Liver (tissue), 9 donors: Measurements from ENCODE around the gene ZNF48. TPM values are rescaled to one million over a fixed set of nuclear protein-coding genes. Genes with fewer than 3 reads are reported as not detected.

ENCODE experiments used
- DNase-seq: peaks from one replicate; pipeline ENCODE4 v3.0.0-alpha.2; 2017; ENCODE audit warnings: low spot score
- H3K27ac ChIP-seq, 2 donors: one replicate each; pipeline ENCODE4 v1.7.0; 2013; ENCODE audit warnings: inconsistent platforms in 2 of 2, low read length in 2 of 2, control low read depth in 1 of 2, low read depth in 1 of 2, mild to moderate bottlenecking in 1 of 2
- H3K27me3 ChIP-seq, 4 donors: one replicate each; pipeline versions ENCODE4 v1.6.1 to v1.7.0; 2013; ENCODE audit warnings: low read length in 3 of 4, inconsistent platforms in 1 of 4, mild to moderate bottlenecking in 1 of 4, moderate library complexity in 1 of 4; ENCODE audit not compliant: control insufficient read depth in 4 of 4, insufficient read depth in 4 of 4
- H3K36me3 ChIP-seq, 4 donors: one replicate each; pipeline versions ENCODE4 v1.6.1 to v1.7.0; 2013; ENCODE audit warnings: low read length in 3 of 4, mild to moderate bottlenecking in 3 of 4, low read depth in 1 of 4, moderate library complexity in 1 of 4; ENCODE audit not compliant: control insufficient read depth in 4 of 4, insufficient read depth in 3 of 4
- H3K4me1 ChIP-seq, 4 donors: one replicate each; pipeline versions ENCODE4 v1.6.1 to v1.7.0; 2013; ENCODE audit warnings: low read length in 3 of 4, mild to moderate bottlenecking in 3 of 4, moderate library complexity in 1 of 4; ENCODE audit not compliant: control insufficient read depth in 4 of 4, insufficient read depth in 4 of 4
- H3K4me3 ChIP-seq, 3 donors: one replicate each; pipeline versions ENCODE4 v1.6.1 to v1.7.0; 2013; ENCODE audit warnings: low read length in 3 of 3, control low read depth in 1 of 3, low read depth in 1 of 3, mild to moderate bottlenecking in 1 of 3
- H3K9ac ChIP-seq, 2 donors: one replicate each; pipeline ENCODE4 v1.7.0; 2013; ENCODE audit warnings: low read length in 2 of 2, mild to moderate bottlenecking in 2 of 2, moderate library complexity in 2 of 2, control low read depth in 1 of 2, low read depth in 1 of 2
- H3K9me3 ChIP-seq, 4 donors: one replicate each; pipeline versions ENCODE4 v1.6.1 to v1.7.0; 2013; ENCODE audit warnings: low read length in 3 of 4; ENCODE audit not compliant: control insufficient read depth in 4 of 4
- EGR1 ChIP-seq, 2 donors: IDR thresholded peaks; 2 replicates each; pipeline ENCODE4 v1.6.1; 2016 to 2018; ENCODE audit warnings: antibody characterized with exemption in 2 of 2, low read depth in 2 of 2
- FOXA1 ChIP-seq: IDR thresholded peaks from 2 replicates; pipeline ENCODE4 v1.6.1; 2016; ENCODE audit warnings: antibody characterized with exemption
- FOXA2 ChIP-seq: IDR thresholded peaks from 2 replicates; pipeline ENCODE4 v1.6.1; 2016; ENCODE audit warnings: antibody characterized with exemption
- GABPA ChIP-seq, 2 donors: IDR thresholded peaks in 1 of 2; conservative IDR thresholded peaks in 1 of 2; 2 replicates each; pipeline ENCODE4 v1.6.1; 2016; ENCODE audit warnings: antibody characterized with exemption in 2 of 2, mild to moderate bottlenecking in 1 of 2, moderate library complexity in 1 of 2
- HNF4A ChIP-seq, 2 donors: conservative IDR thresholded peaks; 2 replicates each; pipeline ENCODE4 v1.6.1; 2016; ENCODE audit warnings: antibody characterized with exemption in 2 of 2, mild to moderate bottlenecking in 2 of 2
- HNF4G ChIP-seq: IDR thresholded peaks from 2 replicates; pipeline ENCODE4 v1.6.1; 2016; ENCODE audit warnings: antibody characterized with exemption
- JUND ChIP-seq, 2 donors: IDR thresholded peaks; 2 replicates each; pipeline ENCODE4 v1.6.1; 2016; ENCODE audit warnings: antibody characterized with exemption in 2 of 2
- NR2F2 ChIP-seq: IDR thresholded peaks from 2 replicates; pipeline ENCODE4 v1.6.1; 2016; ENCODE audit warnings: antibody characterized with exemption
- RAD21 ChIP-seq, 2 donors: IDR thresholded peaks; 2 replicates each; pipeline ENCODE4 v1.6.1; 2016; ENCODE audit warnings: antibody characterized with exemption in 2 of 2, mild to moderate bottlenecking in 2 of 2
- RXRA ChIP-seq, 2 donors: IDR thresholded peaks; 2 replicates each; pipeline ENCODE4 v1.6.1; 2017 to 2018; ENCODE audit warnings: antibody characterized with exemption in 2 of 2, mild to moderate bottlenecking in 1 of 2
- SP1 ChIP-seq: IDR thresholded peaks from 2 replicates; pipeline ENCODE4 v1.6.1; 2018; ENCODE audit warnings: antibody characterized with exemption, mild to moderate bottlenecking
- TAF1 ChIP-seq: conservative IDR thresholded peaks from 2 replicates; pipeline ENCODE4 v1.6.1; 2016; ENCODE audit warnings: antibody characterized with exemption, mild to moderate bottlenecking
- YY1 ChIP-seq: IDR thresholded peaks from 2 replicates; pipeline ENCODE4 v1.6.1; 2016; ENCODE audit warnings: antibody characterized with exemption, mild to moderate bottlenecking
- WGBS: extraction: QIAGEN DNeasy Blood & Tissue Kit; methylation state at CpG from one replicate; pipeline ENCODE4 v1.1.7; 2013; 5-methylcytosine and 5-hydroxymethylcytosine counted together
- polyA plus RNA-seq, 2 donors: library from polyadenylated mRNA; stranded (reverse) in 1 of 2; unstranded in 1 of 2; fragments of 200-250 nt in 1 of 2; fragments of >200 nt in 1 of 2; fragmentation: Nextera tagmentation in 1 of 2; extraction: Ambion mirVana in 1 of 2; gene quantifications; one replicate each; pipeline versions ENCODE4 v1.2.1 to v1.2.3, GENCODE V29; 2013 to 2015
- total RNA-seq, 2 donors: library from RNA; depleted of rRNA; stranded (reverse); fragments of >200 nt; gene quantifications; one replicate each; pipeline ENCODE4 v1.2.3, GENCODE V29; 2014
- TF ChIP-seq, protein P1 (sequence below): IDR thresholded peaks from 2 replicates; pipeline ENCODE4 v1.6.1; 2016; ENCODE audit warnings: antibody characterized with exemption
- TF ChIP-seq, protein P2 (sequence below): IDR thresholded peaks from 2 replicates; pipeline ENCODE4 v1.6.1; 2016; ENCODE audit warnings: antibody characterized with exemption
- TF ChIP-seq, protein P3 (sequence below): IDR thresholded peaks from 2 replicates; pipeline ENCODE4 v1.6.1; 2016; ENCODE audit warnings: antibody characterized with exemption
- TF ChIP-seq, protein P4 (sequence below): fragments of 150-350 bp; IDR thresholded peaks from 2 replicates; pipeline ENCODE4 v1.5.1; 2017; ENCODE audit warnings: improper control_type of control experiment, low read depth, low read length; ENCODE audit not compliant: missing input control
- TF ChIP-seq, protein P5 (sequence below): IDR thresholded peaks from 2 replicates; pipeline ENCODE4 v1.6.1; 2016; ENCODE audit warnings: antibody characterized with exemption, mild to moderate bottlenecking
- donor health status: healthy.
- donor health status: healthy.
- donor health status: healthy.
- donor health status: healthy.
- donor health status: healthy.

Gene ZNF48
- total and polyA plus RNA-seq, 4 donors = 2.3 to 4.7 (median 3.1) TPM

DNA sequence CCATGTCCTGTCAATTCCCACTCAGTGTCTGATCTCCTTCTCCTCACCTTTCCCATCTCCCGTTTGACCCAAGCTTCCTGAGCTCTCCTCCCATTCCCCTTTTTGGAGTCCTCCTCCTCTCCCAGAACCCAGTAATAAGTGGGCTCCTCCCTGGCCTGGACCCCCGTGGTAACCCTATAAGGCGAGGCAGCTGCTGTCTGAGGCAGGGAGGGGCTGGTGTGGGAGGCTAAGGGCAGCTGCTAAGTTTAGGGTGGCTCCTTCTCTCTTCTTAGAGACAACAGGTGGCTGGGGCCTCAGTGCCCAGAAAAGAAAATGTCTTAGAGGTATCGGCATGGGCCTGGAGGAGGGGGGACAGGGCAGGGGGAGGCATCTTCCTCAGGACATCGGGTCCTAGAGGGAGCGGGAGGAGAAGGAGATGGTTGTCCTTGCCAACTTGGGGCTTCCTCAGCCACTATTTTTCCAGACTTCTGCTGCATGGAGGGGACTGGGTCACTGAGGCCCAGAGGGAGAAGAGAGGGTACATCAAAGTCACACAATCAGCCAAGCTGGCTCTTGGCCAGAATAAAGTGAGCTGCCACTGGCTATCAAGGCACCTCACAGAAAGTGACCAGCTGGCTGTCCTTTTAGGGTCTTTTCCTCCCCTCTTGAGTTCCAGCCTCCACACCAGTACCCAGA is 23.0 kb upstream of the ZNF48 start:
- DNase-seq = no peak
- H3K9ac ChIP-seq = no peak overlapping the region
- no peaks in the 10 kb centered on the region for H3K36me3 ChIP-seq
- TF ChIP-seq NR2F2 (no peak), HNF4A (conservative IDR thresholded peaks at IDR 0.05) (no peak), FOXA1 (no peak), GABPA (IDR thresholded peaks at IDR 0.05 in 1 of 2, conservative IDR thresholded peaks at IDR 0.05 in 1 of 2) (no peak), EGR1 (IDR thresholded peaks at IDR 0.05; ENCODE audit: low read depth in 2 of 2) (no peak), YY1 (no peak), RAD21 (IDR thresholded peaks at IDR 0.05) (no peak), SP1 (no peak), TAF1 (no peak), RXRA (IDR thresholded peaks at IDR 0.05) (no peak), JUND (IDR thresholded peaks at IDR 0.05) (no peak), HNF4G (no peak)
- TF ChIP-seq, protein P1, sequence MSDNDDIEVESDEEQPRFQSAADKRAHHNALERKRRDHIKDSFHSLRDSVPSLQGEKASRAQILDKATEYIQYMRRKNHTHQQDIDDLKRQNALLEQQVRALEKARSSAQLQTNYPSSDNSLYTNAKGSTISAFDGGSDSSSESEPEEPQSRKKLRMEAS = no peak
- TF ChIP-seq, protein P2, sequence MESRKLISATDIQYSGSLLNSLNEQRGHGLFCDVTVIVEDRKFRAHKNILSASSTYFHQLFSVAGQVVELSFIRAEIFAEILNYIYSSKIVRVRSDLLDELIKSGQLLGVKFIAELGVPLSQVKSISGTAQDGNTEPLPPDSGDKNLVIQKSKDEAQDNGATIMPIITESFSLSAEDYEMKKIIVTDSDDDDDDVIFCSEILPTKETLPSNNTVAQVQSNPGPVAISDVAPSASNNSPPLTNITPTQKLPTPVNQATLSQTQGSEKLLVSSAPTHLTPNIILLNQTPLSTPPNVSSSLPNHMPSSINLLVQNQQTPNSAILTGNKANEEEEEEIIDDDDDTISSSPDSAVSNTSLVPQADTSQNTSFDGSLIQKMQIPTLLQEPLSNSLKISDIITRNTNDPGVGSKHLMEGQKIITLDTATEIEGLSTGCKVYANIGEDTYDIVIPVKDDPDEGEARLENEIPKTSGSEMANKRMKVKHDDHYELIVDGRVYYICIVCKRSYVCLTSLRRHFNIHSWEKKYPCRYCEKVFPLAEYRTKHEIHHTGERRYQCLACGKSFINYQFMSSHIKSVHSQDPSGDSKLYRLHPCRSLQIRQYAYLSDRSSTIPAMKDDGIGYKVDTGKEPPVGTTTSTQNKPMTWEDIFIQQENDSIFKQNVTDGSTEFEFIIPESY = no peak
- TF ChIP-seq, protein P3, sequence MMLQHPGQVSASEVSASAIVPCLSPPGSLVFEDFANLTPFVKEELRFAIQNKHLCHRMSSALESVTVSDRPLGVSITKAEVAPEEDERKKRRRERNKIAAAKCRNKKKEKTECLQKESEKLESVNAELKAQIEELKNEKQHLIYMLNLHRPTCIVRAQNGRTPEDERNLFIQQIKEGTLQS = no peak
- H3K4me1 ChIP-seq = peaks cover 0 to 30% (median 25%) of the 10 kb centered on the region in 4 donors
- no peak overlapping the region for H3K27ac ChIP-seq
- no peaks in the 10 kb centered on the region for H3K9me3 ChIP-seq
- H3K4me3 ChIP-seq = no peak overlapping the region
- WGBS = 91% methylated on average over 6 of the region's 6 CpGs
- H3K27me3 ChIP-seq = no peaks in the 10 kb centered on the region

DNA sequence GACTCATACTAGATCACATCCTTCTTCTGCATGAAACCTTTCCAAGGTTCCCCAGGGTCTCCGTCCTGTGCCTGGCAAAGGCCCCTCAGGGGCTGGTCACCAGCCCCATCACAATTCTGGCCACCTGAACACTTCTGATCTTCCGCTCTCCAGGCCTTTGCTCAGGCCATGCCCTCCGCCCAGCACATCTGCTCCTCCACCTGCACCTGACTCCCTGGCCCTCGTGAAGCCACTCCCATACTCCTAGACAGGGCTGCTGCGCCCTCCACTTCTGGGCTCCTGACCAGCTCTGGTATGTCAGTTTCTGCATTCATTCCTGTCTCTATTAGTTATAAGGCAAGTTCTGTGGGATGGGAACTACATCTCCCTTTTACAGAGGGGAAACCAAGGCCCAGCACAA is 22.5 kb upstream of the ZNF48 start:
- no peaks in the 10 kb centered on the region for H3K27me3 ChIP-seq
- no peak overlapping the region for H3K9ac ChIP-seq
- TF ChIP-seq, protein P3 = no peak
- TF ChIP-seq JUND (IDR thresholded peaks at IDR 0.05) (no peak), FOXA1 (no peak), NR2F2 (no peak), EGR1 (IDR thresholded peaks at IDR 0.05; ENCODE audit: low read depth in 2 of 2) (no peak), RAD21 (IDR thresholded peaks at IDR 0.05) (no peak), GABPA (IDR thresholded peaks at IDR 0.05 in 1 of 2, conservative IDR thresholded peaks at IDR 0.05 in 1 of 2) (no peak), FOXA2 (no peak), RXRA (IDR thresholded peaks at IDR 0.05) (no peak), SP1 (no peak), TAF1 (no peak), YY1 (no peak), HNF4A (conservative IDR thresholded peaks at IDR 0.05) (no peak), HNF4G (no peak)
- TF ChIP-seq, protein P1 = no peak
- TF ChIP-seq, protein P2 = no peak
- TF ChIP-seq, protein P4, sequence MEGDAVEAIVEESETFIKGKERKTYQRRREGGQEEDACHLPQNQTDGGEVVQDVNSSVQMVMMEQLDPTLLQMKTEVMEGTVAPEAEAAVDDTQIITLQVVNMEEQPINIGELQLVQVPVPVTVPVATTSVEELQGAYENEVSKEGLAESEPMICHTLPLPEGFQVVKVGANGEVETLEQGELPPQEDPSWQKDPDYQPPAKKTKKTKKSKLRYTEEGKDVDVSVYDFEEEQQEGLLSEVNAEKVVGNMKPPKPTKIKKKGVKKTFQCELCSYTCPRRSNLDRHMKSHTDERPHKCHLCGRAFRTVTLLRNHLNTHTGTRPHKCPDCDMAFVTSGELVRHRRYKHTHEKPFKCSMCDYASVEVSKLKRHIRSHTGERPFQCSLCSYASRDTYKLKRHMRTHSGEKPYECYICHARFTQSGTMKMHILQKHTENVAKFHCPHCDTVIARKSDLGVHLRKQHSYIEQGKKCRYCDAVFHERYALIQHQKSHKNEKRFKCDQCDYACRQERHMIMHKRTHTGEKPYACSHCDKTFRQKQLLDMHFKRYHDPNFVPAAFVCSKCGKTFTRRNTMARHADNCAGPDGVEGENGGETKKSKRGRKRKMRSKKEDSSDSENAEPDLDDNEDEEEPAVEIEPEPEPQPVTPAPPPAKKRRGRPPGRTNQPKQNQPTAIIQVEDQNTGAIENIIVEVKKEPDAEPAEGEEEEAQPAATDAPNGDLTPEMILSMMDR = no peak
- TF ChIP-seq, protein P5, sequence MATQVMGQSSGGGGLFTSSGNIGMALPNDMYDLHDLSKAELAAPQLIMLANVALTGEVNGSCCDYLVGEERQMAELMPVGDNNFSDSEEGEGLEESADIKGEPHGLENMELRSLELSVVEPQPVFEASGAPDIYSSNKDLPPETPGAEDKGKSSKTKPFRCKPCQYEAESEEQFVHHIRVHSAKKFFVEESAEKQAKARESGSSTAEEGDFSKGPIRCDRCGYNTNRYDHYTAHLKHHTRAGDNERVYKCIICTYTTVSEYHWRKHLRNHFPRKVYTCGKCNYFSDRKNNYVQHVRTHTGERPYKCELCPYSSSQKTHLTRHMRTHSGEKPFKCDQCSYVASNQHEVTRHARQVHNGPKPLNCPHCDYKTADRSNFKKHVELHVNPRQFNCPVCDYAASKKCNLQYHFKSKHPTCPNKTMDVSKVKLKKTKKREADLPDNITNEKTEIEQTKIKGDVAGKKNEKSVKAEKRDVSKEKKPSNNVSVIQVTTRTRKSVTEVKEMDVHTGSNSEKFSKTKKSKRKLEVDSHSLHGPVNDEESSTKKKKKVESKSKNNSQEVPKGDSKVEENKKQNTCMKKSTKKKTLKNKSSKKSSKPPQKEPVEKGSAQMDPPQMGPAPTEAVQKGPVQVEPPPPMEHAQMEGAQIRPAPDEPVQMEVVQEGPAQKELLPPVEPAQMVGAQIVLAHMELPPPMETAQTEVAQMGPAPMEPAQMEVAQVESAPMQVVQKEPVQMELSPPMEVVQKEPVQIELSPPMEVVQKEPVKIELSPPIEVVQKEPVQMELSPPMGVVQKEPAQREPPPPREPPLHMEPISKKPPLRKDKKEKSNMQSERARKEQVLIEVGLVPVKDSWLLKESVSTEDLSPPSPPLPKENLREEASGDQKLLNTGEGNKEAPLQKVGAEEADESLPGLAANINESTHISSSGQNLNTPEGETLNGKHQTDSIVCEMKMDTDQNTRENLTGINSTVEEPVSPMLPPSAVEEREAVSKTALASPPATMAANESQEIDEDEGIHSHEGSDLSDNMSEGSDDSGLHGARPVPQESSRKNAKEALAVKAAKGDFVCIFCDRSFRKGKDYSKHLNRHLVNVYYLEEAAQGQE = no peak
- H3K9me3 ChIP-seq = no peaks in the 10 kb centered on the region
- H3K36me3 ChIP-seq = no peaks in the 10 kb centered on the region
- H3K4me1 ChIP-seq = peaks cover 0 to 26% (median 20%) of the 10 kb centered on the region in 4 donors
- no peak overlapping the region for H3K27ac ChIP-seq
- no peak overlapping the region for H3K4me3 ChIP-seq
- 92% methylated on average over 5 of the region's 5 CpGs for WGBS
- DNase-seq = no peak
